SH-SY5Y (cell line): ENCODE measurements around the gene C11orf71.

Experiments used
- GATA2 ChIP-seq: IDR thresholded peaks from 2 replicates; pipeline ENCODE4 v1.6.1; 2011; ENCODE audit warnings: mild to moderate bottlenecking, low read depth, low read length
- GATA3 ChIP-seq: IDR thresholded peaks from 2 replicates; pipeline ENCODE4 v1.6.1; 2011; ENCODE audit warnings: low read depth, mild to moderate bottlenecking, low read length, moderate library complexity

DNA sequence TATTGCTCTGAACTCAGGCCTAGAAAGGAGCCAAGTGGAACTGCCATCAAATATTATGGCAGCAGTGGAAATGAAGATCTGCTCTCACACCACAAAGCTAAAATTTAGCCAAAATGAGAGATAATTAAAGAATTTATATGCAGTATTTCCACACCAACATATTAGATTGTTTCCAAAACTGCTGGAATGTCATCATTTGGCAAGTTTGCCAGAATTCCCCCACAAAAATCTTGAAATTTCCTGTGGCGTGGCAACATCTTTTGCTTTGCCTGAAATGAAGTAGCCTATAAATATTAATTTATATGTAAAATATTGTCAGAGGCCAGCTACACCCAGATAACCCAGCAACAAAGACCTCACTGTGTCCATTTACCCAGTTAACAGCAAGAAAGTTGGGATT, 13.8 kb downstream of the C11orf71 start:
- TF ChIP-seq GATA3 (no peak), GATA2 (no peak)
